ENCODE measurements around the gene FALEC. TPM values are rescaled to one million over a fixed set of nuclear protein-coding genes. Genes with fewer than 3 reads are reported as not detected.
"Not testable (repeated sequence)": the region's sequence is repeated elsewhere in the genome, so short reads cannot be mapped to it uniquely, and the experiment has no call there.

FALEC gene
- polyA plus RNA-seq, 3 donors = 0.40 to 0.44 TPM; not detected in 1

DNA sequence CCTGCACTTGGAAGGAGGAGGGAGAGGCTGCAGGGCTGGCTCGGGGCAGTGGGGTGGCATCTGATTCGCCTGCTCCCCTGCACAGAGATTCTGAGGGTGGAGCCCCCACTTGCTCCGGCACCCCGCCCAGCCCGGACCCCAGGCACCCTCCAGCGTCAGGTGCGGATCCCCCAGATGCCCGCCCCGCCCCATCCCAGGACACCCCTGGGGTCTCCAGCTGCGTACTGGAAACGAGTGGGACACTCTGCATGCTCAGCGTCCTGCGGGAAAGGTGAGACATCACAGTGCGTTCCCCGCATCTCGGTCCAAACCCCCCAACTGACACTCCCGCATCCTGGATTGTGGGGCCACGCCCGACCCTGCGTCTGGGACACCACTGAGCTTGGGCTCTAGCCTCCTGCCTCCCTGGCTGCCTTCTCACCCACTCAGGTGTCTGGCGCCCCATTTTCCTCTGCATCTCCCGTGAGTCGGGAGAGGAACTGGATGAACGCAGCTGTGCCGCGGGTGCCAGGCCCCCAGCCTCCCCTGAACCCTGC lies 41.6 kb downstream of the FALEC start:
- no peak for DNase-seq (ENCODE audit: low read depth in 3 of 3, low spot score in 2 of 3)

DNA sequence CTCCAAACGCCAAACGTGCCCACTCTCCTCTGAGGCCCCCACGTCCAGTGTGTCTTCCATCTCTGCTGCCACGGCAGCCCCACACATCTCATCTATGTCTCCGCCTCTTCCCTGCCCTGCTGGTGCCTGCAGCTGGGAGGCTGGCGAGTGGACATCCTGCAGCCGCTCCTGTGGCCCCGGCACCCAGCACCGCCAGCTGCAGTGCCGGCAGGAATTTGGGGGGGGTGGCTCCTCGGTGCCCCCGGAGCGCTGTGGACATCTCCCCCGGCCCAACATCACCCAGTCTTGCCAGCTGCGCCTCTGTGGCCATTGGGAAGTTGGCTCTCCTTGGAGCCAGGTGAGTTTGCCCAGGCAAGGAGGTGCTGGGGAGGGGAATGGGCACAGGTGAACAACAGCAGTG lies 42.3 kb downstream of the FALEC start:
- DNase-seq (ENCODE audit: low read depth in 3 of 3, low spot score in 2 of 3) = no peak

DNA sequence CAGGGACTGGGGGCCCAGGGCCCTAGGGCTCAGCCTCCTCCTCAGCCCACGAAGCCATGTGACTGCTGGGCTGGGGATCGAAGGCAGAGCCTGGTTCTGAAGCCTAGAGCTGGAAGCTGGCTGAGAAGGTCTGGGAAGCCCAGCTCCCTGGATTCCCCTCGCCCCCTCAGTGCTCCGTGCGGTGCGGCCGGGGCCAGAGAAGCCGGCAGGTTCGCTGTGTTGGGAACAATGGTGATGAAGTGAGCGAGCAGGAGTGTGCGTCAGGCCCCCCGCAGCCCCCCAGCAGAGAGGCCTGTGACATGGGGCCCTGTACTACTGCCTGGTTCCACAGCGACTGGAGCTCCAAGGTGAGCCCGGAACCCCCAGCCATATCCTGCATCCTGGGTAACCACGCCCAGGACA lies 42.8 kb downstream of the FALEC start:
- no peak for DNase-seq (ENCODE audit: low read depth in 3 of 3, low spot score in 2 of 3)

DNA sequence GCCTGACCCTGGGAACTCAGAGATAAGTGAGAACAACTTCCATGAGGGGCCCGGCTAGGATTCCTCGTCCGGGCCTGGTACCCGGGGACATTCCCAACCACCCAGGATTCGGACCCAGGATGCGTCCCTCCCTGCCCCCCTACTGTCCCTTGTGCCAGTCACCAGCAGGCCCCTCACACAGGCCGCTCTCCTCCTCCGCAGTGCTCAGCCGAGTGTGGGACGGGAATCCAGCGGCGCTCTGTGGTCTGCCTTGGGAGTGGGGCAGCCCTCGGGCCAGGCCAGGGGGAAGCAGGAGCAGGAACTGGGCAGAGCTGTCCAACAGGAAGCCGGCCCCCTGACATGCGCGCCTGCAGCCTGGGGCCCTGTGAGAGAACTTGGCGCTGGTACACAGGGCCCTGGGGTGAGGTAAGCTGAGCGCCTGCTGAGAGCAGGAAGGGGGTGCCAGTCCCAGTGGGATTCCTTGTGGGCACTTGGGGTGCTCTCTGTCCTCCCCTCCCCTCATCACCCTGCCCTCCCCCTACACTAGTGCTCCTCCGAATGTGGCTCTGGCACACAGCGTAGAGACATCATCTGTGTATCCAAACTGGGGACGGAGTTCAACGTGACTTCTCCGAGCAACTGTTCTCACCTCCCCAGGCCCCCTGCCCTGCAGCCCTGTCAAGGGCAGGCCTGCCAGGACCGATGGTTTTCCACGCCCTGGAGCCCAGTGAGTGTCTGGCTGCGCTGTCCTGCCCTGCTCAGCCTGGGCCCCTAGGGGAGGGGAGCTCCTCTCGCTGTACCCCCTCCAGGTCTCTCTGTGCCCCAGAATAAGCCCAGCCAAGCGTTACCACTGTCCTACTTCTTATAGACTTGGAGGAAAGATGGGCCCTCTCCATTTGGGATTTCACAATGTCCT lies 43.5 kb downstream of the FALEC start:
- DNase-seq (ENCODE audit: low read depth in 3 of 3, low spot score in 2 of 3) = no peak

DNA sequence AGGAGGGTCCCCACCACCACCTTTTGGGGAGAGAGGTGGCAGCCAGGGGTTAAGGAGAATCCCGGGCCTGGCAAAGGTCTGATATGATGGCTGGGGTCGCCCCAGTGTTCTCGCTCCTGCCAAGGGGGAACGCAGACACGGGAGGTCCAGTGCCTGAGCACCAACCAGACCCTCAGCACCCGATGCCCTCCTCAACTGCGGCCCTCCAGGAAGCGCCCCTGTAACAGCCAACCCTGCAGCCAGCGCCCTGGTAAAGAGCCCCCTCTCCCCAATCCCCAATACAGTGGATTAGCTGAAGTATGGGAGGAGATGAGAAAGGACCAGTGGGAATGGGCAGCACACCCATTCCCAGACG lies 44.1 kb downstream of the FALEC start:
- no peak for DNase-seq (ENCODE audit: low read depth in 3 of 3, low spot score in 2 of 3)

DNA sequence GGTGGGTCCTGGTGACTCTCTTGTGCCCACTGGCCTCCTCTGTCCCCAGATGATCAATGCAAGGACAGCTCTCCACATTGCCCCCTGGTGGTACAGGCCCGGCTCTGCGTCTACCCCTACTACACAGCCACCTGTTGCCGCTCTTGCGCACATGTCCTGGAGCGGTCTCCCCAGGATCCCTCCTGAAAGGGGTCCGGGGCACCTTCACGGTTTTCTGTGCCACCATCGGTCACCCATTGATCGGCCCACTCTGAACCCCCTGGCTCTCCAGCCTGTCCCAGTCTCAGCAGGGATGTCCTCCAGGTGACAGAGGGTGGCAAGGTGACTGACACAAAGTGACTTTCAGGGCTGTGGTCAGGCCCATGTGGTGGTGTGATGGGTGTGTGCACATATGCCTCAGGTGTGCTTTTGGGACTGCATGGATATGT lies 44.5 kb downstream of the FALEC start:
- no peak for DNase-seq (ENCODE audit: low read depth in 3 of 3, low spot score in 2 of 3)

DNA sequence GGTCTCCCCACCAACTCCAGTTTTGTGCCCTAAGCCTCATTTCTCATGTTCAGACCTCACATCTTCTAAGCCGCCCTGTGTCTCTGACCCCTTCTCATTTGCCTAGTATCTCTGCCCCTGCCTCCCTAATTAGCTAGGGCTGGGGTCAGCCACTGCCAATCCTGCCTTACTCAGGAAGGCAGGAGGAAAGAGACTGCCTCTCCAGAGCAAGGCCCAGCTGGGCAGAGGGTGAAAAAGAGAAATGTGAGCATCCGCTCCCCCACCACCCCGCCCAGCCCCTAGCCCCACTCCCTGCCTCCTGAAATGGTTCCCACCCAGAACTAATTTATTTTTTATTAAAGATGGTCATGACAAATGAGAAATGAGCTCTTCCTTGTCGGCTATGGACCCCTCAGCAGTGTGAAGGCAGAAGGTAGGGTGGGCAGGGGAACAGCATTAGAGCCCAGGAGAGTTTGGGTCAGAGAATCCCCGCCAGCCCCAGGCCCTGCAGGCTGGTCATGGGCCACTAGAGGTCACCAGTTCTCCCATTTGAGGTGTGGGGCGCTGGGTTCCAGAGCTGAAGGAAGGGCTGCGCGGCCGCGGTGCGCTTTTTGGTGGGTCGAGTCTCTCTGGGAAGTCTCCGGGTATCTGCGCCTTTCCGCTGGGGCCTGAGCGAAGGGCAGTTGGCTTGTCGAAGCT lies 45.2 kb downstream of the FALEC start:
- DNase-seq (ENCODE audit: low read depth in 3 of 3, low spot score in 2 of 3) = peak in 2 of 3 donors; percentile 80

DNA sequence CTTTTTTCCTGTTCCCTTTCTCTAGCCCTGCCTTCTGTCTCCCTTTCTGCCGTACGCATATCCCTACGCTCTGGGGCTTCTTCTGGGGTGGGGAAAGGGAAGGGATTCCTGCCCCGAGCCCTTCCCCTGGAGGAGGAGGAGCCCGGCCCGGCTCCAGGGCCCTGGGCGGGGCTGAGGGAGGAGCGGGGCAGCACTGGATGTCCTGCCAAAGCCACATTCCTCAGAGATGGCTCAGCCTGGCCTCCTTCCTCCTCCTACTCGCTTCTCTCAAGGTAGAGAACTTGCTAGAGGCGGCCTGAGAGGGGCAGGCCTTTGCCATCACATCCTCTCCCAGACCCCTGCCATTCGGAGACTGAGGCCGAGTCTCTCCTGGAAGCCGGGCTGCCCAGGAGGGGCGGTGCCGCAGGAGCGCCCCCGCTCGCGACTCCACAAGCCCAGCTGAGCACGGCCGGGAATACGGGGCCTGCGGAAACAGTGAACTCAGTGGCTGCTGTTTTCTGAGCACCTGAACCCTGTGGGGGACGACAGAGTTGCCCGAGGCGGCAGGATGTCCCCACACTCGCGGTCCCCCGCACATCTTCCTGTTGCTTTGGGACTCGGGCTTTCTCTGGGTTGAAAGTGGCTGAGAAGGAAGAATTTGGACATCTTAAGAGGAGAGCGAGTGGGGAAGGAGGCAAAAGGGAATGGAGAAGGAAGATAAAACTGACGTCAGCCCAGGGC lies 45.9 kb downstream of the FALEC start:
- DNase-seq (ENCODE audit: low read depth in 3 of 3, low spot score in 2 of 3) = peak; percentile 85 to 90 (median 89)

DNA sequence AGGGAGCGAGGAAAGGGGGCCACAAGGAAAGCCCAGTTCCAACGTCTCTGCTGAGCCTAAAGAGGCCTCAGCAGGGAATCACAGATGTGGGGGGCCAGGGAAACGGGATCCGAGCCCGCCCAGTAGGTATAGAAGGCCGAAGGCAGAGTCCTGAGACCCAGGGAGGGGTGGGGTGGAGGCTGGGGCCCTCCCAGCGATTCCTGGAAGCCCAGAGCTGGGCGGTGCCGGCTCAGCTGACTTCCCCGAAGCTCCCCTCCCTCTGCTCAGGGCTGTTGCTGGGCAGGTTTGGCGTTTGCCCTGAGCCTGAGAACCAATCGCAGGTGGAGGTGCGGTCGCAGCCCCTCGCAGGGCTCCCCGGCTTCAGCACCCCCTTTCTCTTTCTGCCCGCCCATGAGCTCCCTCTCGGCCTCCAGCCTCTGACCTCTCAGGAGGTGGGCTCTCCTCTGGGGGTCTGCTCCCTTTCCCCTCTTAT lies 46.5 kb downstream of the FALEC start:
- DNase-seq (ENCODE audit: low read depth in 3 of 3, low spot score in 2 of 3) = peak; percentile 73 to 84 (median 75)

DNA sequence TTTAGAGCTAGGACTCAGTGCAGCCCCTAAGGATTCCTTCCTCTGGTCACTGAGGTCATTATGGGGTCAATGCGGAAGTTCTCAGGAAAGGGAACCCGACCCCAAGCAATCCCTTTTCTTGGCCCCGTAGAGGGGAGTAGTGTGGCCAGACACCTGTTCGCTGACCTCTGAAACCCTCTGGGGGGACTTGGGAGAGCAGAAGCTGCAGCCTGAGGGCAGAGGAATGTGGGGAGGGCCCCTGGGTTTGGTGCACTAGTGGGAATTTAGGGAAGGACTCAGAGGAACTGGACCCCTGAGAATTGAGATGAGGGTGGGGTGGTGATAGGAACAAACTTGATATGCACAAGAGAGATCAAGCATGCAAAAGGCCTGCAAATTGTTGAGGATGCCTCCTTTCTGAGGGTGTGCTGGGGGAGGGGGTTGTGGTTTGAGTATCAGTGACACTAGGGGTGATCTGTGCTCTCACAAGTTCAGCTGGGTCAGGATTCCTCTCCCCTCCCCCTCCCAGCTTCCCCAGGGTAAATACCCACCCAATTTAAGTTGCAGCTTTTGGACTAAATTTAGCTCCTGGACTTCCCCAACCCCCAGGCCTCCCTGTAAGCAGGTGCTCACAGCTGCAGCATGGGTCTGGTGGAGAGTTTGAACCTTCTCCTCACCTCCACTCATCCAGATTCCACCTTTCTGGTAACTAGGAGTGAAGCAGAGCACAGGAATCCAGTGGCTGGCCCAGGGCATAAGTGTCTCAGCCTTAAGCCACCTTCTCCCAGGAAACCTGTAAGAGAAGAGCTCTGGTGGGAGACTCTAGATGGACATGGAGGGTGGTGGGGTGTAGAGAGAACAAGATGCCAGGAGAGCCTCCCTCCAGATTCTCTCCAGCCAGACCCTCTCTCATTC lies 47.1 kb downstream of the FALEC start:
- no peak for DNase-seq (ENCODE audit: low read depth in 3 of 3, low spot score in 2 of 3)

DNA sequence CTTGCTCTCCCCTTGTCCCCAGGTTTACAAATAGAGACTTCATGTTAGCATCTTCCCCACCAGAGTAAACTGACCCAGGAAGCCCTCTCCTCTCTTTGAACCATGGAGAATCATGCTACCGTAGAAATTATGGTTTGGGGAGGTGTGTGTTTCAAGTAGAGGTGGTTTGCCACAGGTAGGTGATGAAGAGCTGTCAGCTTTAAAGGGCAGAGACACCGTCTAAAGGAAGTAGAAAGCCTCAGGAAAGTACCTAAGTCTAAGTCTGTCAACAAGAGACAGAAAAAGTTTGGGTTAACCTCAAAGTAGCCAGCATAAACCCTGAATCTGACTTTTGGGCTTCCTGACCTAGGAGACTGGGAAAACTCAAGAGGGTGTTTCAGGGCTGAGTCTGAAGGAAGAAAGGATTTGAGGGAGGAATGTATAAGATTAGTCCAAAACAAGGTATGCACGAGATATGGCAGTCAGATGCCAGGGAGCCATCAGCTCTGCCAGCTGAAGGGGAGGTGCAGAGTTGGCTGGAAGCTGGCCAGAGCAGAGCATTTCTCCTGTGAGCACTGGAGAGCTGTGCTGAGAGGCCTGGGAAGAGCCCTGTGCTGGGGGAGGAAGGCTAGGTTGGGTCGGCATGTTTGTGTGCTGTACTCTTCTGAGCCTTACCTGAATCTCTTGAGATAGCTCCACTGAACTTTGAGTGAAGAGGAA lies 47.9 kb downstream of the FALEC start:
- no peak for DNase-seq (ENCODE audit: low read depth in 3 of 3, low spot score in 2 of 3)

DNA sequence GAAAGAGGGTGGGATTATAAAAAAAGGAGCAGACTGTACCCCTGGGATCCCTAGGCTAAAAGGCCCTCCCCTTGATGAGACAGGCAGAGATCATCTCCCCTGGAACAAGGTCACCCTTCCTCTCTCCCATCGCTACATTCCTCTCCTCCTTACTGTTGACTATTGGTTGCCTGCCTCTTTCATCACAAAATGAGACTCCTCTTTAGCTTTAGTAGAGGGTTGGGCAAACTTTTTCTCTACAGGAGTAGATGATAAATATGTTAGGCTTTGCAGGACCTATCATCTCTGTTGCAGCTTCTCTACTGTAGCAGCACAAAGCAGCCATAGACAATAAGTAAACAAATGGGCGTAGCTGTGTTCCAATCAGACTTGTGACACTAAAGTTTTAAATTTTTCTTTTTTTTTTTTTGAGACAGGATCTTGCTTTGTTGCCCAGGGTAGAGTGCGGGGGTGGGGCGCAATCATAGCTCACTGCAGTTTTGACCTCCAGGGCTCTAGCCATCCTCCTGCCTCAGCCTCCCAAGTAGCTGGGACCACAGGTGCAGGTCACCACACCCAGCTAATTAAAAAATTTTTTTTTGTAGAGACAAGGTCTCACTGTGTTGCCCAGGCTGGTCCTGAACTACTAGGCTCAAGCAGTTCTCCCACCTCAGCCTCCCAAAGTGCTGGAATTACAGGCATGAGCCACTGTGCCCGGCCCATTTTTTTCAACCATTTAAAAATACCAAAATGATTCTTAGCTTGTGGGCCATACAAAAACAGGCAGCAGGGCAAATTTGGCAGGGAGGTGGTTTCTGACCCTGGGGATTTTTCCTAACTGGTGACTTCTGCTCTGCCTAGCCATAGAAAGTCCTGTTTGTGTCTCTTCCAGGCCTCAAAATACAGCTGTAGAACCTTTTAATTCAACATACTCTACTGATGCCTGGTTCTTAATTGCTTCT lies 48.8 kb downstream of the FALEC start:
- no peak for DNase-seq (ENCODE audit: low read depth in 3 of 3, low spot score in 2 of 3)

DNA sequence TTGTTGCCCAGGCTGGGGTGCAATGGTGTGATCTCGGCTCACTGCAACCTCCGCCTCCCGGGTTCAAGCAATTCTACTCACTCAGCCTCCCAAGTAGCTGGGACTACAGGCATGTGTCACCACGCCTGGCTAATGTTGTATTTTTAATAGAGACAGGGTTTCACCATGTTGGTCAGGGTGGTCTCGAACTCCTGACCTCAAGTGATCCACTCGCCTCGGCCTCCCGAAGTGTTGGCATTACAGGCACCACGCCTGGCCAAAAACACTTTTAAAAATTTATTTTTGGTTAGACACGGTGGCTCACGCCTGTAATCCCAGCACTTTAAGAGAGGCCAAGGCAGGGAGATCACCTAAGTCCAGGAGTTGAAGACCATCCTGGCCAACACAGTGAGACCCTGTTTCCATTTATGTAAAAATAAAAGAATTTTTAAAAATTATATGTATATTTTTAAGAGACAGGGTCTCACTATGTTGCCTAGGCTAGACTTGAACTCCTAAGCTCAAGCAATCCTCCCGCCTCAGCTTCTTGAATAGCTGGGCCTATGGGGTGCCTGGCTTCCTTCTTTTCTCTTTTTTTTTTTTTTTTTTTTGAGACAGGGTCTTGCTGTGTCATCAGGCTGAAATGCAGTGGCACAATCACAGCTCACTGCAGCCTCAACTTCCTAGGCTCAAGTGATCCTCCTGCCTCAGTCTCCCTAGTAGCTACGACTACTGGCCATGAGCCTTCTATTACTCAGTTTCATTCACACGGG lies 49.9 kb downstream of the FALEC start:
- DNase-seq (ENCODE audit: low read depth in 3 of 3, low spot score in 2 of 3) = not testable (repeated sequence)

DNA sequence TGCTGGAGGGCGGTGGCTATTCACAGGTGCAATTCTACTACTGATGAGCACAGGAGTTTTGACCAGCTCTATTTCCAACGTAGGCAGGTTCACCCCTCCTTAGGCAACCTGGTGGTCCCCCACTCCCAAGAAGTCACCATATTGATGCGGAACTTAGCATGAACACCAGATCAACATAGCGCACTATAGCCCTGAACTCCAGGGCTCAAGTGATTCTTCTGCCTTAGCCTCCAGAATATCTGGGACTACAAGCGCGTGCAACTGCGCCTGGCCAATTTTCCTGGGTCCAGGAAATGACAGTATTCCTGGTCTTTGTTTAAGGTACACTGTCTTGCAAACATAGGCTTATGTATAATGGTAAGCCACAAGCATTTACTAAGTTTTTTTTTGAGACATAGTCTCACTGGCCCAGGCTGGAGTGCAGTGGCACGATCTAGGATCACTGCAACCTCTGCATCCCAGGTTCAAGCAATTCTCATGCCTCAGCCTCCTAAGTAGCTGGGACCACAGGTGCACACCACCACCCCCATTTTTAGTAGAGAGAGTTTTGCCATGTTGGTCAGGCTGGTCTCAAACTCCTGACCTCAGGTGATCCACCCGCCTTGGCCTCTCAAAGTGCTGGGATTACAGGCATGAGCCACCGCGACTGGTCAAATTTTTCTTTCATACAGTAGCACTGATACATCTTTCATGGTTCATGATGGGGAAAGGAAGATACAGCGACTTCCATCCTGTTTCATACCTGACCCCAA lies 51.2 kb downstream of the FALEC start:
- DNase-seq (ENCODE audit: low read depth in 3 of 3, low spot score in 2 of 3) = no peak

DNA sequence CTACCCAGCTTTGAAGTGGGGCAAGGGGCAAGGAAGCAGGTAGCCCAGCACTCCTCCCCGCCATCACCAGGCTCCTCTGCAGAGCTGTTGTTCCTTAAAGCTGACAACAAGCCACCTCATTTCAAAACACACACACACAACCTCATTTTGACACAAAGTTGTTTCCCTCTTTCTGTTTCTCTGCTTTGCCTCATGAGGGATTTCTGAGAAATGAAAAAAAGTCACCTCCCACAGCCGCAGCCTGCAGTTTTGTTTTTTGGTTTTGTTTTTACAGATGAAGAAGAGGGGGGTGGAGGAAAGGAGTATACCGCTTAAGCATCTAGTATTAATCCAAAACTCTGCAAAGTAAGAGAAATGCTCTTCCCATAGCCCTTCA lies 51.8 kb downstream of the FALEC start:
- no peak for DNase-seq (ENCODE audit: low read depth in 3 of 3, low spot score in 2 of 3)

DNA sequence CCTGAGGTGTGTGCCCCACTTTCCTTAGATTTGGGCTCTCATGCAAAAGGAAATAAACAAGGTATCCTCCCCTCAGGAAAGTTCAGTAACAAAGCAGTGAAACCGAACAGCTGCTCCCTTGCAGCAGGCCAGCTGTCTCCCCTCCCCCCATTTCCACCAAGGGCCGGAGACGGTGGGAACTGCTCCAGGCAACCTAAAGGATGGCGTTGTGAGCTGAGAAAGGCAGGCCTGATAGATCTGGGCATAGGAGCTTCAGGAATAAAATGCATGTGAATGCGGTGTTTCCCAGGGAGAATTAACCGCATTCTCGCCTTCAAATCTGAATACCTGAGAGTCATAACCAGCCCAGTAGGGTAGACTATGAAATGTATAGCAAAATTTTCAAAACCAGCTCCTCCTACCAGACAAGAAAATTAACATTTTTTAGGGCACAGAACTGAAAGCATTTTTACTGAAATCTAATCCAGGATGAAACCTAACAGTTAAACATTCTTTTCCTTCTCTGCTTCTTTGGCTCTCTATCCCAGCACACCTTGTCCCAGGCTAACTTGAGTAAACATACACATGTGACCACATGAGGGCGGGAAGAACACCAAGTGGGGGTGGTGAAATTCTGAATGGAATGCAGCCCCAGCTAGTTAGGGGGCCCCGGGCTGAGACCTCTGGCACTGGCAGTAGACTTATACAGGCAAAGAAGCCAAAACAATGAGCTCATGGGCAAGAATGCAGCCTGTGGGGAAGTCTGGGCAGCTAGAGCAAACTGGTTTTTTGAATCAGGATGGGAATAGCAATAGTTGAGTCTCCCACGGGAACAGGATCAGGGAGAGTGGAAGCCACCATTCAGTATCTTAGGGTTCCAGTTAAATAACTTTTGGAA lies 52.4 kb downstream of the FALEC start:
- peak; percentile 81 to 84 (median 83) for DNase-seq (ENCODE audit: low read depth in 3 of 3, low spot score in 2 of 3)
